NCI-H460 (cell line): ENCODE results near the gene WIPF1. TPM values are rescaled to one million over a fixed set of nuclear protein-coding genes. Genes with fewer than 3 reads are reported as not detected.
"Not testable (repeated sequence)": the region's sequence is repeated elsewhere in the genome, so short reads cannot be mapped to it uniquely, and the experiment has no call there.

Source experiments
- DNase-seq: peaks from one replicate; pipeline ENCODE4 v3.0.0-alpha.2; 2016; ENCODE audit warnings: low read depth; ENCODE audit errors: extremely low read depth
- total RNA-seq: library from RNA; depleted of rRNA; stranded (reverse); fragments of >200 nt; shearing (Covaris generic); gene quantifications from 2 replicates; pipeline ENCODE4 v1.2.3, GENCODE V29; 2014

WIPF1 gene
- total RNA-seq, 1 experiment from 2014 or later = 2.3 TPM

DNA sequence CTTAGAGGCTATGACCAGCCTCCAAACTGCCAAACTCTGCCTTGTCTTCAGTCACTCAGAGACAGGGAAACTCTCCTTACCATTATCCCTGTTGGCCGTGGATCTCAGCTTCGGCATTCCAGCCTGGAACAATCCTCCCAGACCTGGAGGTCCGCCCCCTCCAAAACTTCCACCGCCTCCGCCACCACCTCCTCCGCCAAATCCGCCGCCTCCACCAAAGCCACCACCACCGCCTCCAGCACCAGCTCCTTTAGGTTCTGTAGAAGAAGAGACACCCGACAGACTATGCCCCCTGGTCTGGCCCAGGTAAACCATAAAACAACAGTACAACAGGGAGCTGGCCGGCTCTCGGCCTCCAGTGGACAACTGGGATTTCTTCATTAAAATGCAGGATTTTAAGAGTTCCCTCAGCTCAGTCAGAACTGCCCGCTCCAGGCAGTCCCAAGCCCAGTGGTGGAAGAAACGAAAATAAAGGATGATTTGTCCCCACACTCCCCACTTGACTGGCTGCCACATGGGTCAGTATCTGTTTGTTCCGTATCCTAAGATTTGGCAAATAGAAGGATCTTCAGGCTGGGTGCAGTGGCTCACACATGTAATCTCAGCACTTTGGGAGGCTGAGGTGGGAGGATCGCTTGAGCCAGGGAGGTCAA is 22.4 kb downstream of the WIPF1 start:
- no peak for DNase-seq

DNA sequence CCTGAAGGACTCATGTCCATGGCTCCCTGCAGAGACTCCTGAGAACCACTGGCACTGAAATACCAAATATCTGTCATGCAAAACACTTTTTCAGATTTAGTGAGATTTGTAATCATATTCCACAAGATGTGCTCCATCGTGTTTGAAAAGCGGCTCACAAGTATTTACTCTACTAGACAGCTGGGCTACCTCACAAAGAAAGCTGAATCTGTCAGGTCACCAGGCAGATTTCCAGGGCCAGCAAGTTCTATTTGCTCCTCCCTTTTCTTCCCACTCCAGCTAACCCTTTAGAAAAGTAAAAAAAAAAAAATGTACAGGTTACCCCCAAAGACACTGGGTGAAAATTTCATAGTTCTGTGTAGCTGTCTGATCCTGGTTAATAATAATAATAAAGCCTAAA is 22.9 kb downstream of the WIPF1 start:
- no peak for DNase-seq

DNA sequence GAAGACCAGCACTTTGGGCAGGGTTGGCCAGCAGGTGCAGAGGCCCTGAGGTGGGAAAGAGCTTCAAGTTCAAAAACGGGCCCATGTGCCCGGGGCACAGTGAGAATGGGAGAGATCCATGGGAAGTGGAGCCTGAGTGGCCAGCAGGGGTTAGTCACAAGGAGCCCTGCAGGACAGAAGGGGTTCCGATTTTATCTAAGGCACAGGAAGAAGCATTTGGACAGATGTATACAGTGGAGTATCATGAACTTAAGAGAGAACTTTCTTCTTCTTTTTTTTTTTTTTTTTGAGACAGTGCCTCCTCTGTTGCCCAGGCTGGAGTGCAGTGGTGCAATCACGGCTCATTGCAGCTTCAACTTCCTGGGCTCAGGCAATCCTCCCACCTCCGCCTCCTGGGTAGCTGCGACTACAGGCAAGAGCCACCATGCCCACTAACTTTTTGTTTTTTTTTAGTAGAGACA is 24.0 kb downstream of the WIPF1 start:
- no peak for DNase-seq

DNA sequence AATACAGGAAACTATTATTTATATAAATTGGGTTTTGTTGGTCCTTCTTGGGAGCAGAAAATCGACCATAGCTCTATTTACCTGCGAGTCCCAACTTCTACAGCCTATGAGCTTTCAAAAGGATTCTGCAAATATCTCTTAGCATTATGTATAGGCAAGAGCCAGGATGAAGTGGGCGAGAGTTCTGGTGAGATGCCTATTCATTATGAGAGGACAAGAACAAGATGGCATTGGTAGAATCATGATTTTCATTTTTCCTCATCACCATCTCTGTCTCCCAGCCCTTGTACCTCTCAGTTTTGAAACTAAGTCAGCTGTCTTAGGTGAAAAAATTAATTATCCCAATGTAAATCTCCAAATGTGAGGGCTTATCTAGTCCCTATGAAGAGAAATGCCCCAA is 25.0 kb downstream of the WIPF1 start:
- DNase-seq = no peak

DNA sequence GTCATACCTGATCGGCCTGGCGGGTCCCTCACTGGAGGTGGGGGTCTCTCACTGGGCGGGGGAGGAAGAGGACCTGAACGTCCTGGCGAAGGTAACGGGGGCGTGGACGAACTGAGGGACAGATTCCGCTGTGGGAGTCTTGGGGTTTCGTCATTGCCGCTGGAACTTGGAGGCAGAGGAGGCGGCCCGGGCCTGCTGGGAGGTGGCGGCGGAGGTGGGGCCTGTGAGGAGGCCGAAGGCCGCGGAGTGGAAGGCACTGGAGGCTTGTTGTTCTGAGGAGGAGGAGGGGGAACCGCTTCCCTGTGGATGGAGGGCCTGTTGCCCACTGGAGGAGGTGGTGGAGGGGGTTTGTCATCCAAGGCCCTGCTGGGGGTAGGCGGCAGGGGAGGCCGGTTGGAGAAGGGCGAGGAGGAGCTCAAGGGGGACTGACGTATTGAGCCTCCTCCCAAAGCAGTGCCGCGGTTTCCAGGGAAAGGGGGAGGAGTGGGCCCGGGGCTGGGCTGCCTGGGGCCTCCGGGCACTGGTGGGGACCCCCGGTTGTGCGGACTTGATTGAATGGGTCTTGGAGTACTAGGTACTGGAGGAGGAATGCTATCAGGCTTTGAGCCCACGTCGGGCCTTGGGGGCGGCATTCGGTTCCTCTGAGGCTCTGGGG is 25.8 kb downstream of the WIPF1 start:
- DNase-seq = no peak

- no peak for DNase-seq
Measured at GRCh38 chr2:174570318-174570958, 27.2 kb downstream of the WIPF1 start.

GRCh38 chr2:174569678-174570077 is 27.9 kb downstream of the WIPF1 start:
- DNase-seq = no peak

- DNase-seq = no peak
Measured at GRCh38 chr2:174568425-174568824, 29.2 kb downstream of the WIPF1 start.

DNA sequence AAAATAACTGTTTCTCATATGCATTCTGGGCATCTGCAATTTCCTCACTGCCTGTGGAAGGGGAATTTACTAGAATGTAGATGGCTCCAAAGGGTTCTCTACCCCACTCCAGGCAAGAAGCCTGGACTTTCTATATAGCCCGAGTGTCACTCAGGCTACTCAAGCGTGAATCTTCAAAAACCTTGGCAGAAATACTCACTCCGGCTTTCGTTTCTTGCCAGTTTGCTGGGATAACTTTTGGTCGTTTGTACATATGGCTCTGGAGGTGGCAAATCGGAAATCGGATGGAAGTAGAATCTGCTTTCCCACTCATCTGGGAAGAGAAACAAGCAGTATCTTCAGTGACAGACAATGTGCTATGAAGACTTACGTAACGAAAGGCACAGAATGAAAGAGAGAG is 30.7 kb downstream of the WIPF1 start:
- DNase-seq = no peak

DNA sequence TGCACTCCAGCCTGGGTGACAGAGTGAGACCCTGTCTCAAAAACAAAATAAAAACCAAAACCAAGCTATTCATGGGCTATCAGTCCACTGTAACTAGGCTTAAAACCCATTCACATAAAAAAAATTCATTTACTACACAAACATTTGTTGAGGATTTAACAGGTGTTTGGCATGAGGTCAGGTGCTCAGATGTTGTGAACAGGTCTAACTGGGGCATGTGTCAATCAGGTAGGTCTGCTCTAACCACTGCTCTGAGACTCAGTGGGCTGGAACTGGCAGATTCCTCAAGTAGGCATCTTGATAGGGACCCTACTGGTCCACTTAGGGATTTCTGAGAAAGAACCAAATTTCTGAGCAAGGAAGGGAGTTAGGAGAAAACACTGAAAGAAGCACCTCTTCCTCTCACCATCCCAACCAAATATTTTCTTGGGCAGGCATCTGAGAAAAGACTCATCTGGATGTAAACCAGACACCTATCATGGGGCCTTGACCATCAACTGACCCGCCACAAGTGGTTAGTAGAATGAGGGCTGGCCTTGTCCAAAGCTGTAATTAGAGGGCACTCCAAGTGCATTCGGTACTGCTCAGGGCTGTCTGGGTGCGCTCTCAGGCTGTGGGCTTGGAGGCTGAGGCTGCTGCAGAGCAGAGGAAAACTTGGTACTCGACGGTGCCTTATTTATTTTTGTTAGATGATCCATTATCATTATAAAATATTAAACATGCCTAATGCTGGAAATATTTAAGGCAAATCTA is 33.9 kb downstream of the WIPF1 start:
- DNase-seq = no peak

DNA sequence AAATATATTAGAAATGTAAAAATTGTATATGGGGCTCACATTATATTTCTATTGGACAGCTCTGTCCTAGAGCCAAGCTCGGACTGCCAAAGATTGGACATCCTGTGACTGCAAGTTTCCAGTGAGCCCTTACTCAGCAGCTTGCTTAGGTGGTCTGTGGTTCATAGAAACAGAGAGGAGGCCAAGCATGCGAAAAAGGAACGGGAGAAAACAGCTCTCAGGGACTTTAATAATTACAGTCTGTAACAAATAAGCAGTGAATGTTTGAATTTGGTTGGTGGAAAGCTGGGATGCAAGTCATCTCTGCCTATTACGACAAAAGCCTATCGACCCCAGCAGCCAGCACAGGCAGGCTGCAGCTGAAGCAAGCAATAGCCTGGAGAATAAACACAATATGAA is 35.6 kb downstream of the WIPF1 start:
- no peak for DNase-seq

GRCh38 chr2:174561283-174561971 is 36.2 kb downstream of the WIPF1 start:
- no peak for DNase-seq

DNA sequence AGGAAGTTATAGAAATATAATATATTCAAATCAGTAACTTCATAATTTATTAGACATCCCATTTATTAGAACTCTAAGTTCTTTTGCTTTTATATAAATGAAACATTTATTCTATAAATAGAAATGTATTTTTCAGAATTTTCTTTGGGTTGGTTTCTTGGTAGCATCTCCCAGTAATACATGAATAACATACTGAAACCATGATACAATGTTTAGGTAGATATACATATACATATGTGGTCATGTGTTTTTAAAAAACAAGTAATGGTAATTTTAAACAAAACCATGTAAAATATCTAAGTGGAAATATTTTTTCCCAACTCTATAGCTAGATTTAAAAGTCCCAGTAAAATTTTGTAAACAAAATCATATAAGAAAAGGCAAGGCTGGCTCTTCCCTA is 36.9 kb downstream of the WIPF1 start:
- DNase-seq = no peak

- DNase-seq = no peak
Measured at GRCh38 chr2:174555998-174556397, 41.6 kb downstream of the WIPF1 start.

DNA sequence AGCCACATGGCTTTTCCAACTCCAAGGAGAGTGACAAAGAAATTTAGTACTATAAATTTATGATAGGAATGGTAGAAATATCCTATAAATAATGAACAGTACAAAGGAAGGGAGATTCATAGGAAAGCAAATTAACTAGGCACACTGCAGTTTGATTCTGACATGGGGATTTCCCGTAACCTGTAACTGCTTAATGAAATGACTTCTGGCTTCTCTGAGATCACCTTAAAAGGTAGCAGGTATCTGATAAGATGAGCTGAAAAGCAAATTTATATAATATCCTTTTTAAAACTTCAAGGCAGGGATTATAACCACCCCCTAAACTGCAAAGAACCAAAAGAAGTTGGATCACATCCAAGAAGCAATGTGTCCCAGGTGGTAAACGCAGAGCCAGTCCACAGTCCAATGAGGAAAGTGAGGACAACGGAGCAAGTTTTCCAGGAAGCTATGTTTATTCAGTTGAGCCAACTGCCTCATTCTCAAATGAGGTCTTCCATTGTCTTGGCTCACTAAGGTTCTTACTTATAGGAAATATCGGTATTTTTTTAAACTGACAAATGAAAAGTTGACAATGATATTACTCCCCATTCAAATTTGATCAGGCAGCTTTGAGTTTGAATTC is 43.0 kb downstream of the WIPF1 start:
- DNase-seq = no peak

DNA sequence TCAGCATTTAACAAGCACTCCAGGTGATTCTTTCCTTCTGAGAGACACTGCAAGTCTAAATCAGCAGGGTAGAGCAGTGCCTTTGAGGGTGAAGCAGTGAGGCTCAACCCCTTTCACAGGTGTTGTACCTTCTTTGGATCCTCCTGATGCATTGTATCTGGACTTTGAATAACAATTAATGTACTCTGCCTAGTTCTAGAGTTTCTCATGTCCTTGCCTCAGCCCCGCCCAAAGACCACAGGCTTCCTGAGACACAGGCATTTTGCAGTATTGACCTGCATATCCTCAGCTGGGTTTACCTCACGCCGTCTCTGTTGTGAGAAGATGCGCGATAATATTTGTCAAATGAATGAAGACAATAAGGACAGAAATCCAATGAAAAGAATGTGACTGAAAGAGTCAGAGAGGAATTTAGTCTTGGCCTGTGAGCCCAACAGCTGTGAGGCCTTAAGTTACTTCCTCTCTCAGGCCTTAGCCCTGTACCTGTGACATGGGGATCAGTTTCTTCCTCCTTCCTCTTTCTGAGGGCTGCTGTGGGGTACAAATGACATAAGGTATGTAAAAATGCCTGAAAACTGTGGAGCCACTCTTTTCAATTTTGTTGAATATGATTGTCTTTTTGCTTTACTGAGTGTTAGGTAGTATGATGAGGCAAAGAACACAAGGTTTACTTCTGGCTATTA is 43.7 kb downstream of the WIPF1 start:
- no peak for DNase-seq

GRCh38 chr2:174552880-174553279 is 44.7 kb downstream of the WIPF1 start:
- DNase-seq = no peak

GRCh38 chr2:174551697-174552096 is 45.9 kb downstream of the WIPF1 start:
- DNase-seq = no peak

DNA sequence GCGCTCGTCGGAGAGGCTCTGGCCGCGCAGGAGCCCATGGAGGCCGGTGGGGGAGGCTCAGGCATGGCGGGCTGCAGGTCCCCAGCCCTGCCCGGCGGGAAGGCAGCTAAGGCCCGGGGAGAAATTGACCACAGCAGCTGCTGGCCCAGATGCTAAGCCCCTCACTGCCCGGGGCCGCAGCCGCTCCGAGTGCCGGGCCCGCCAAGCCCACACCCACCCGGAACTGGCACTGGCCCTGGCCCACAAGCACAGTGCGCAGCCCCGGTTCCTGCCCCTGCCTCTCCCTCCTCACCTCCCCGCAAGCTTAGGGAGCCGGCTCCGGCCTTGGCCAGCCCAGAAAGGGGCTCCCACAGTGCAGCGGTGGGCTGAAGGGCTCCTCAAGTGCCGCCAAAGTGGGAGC is 49.0 kb downstream of the WIPF1 start:
- not testable (repeated sequence) for DNase-seq

- not testable (repeated sequence) for DNase-seq
Measured at GRCh38 chr2:174548021-174548420, 49.6 kb downstream of the WIPF1 start.
